Measurements from ENCODE around the gene EBP.

Gene EBP

GRCh38 chrX:48521353-48522243, at the start of gene EBP:
EBP (plus strand) TSS chrX:48521808; CDS start chrX:48523772, 1,964 bp downstream.
- H3K9me3 ChIP-seq (ENCODE audit: control insufficient read depth in 2 of 2, low read length in 2 of 2) = no peaks in the 10 kb centered on the region
- peak within 1 kb of the TSS; percentile 70 to 86 for H3K4me3 ChIP-seq (ENCODE audit: low read length in 2 of 2)
- no peaks in the 10 kb centered on the region for H3K27me3 ChIP-seq (ENCODE audit: control insufficient read depth in 2 of 2, insufficient read depth in 2 of 2, low read length in 2 of 2)
- H3K36me3 ChIP-seq (ENCODE audit: control insufficient read depth in 2 of 2, insufficient read depth in 2 of 2, low read length in 2 of 2) = peaks cover 0 to under 1% of the 10 kb centered on the region in 2 donors
- peak within 1 kb of the TSS; percentile 68 to 72 for H3K9ac ChIP-seq (ENCODE audit: low read depth in 1 of 2, low read length in 2 of 2)
- peak within 1 kb of the TSS; percentile 46 to 77 for H3K27ac ChIP-seq (ENCODE audit: low read depth in 2 of 2, low read length in 2 of 2)
- peaks cover 5 to 9% of the 10 kb centered on the region in 2 donors for H3K4me1 ChIP-seq (ENCODE audit: control insufficient read depth in 2 of 2, insufficient read depth in 2 of 2, low read length in 2 of 2)

GRCh38 chrX:48472225-48472624, 49.4 kb upstream of the EBP start:
- H3K4me3 ChIP-seq (ENCODE audit: low read length in 2 of 2) = no peak overlapping the region
- no peaks in the 10 kb centered on the region for H3K27me3 ChIP-seq (ENCODE audit: control insufficient read depth in 2 of 2, insufficient read depth in 2 of 2, low read length in 2 of 2)
- H3K9me3 ChIP-seq (ENCODE audit: control insufficient read depth in 2 of 2, low read length in 2 of 2) = no peaks in the 10 kb centered on the region
- no peak overlapping the region for H3K9ac ChIP-seq (ENCODE audit: low read depth in 1 of 2, low read length in 2 of 2)
- no peaks in the 10 kb centered on the region for H3K36me3 ChIP-seq (ENCODE audit: control insufficient read depth in 2 of 2, insufficient read depth in 2 of 2, low read length in 2 of 2)
- H3K4me1 ChIP-seq (ENCODE audit: control insufficient read depth in 2 of 2, insufficient read depth in 2 of 2, low read length in 2 of 2) = peaks cover 9 to 13% of the 10 kb centered on the region in 2 donors
- H3K27ac ChIP-seq (ENCODE audit: low read depth in 2 of 2, low read length in 2 of 2) = no peak overlapping the region

GRCh38 chrX:48472851-48473703, 48.5 kb upstream of the EBP start:
- Histone ChIP-seq H3K27ac (ENCODE audit: low read depth in 2 of 2, low read length in 2 of 2) (no peak overlapping the region), H3K4me3 (ENCODE audit: low read length in 2 of 2) (no peak overlapping the region)

GRCh38 chrX:48473704-48473990, 48.0 kb upstream of the EBP start:
- Histone ChIP-seq H3K4me3 (ENCODE audit: low read length in 2 of 2) (no peak overlapping the region), H3K27ac (ENCODE audit: low read depth in 2 of 2, low read length in 2 of 2) (no peak overlapping the region), H3K36me3 (ENCODE audit: control insufficient read depth in 2 of 2, insufficient read depth in 2 of 2, low read length in 2 of 2) (no peaks in the 10 kb centered on the region), H3K27me3 (ENCODE audit: control insufficient read depth in 2 of 2, insufficient read depth in 2 of 2, low read length in 2 of 2) (no peaks in the 10 kb centered on the region), H3K9me3 (ENCODE audit: control insufficient read depth in 2 of 2, low read length in 2 of 2) (no peaks in the 10 kb centered on the region), H3K9ac (ENCODE audit: low read depth in 1 of 2, low read length in 2 of 2) (no peak overlapping the region), H3K4me1 (ENCODE audit: control insufficient read depth in 2 of 2, insufficient read depth in 2 of 2, low read length in 2 of 2) (peaks cover 9 to 10% of the 10 kb centered on the region in 2 donors)

More at GRCh38 chrX:48472851-48473703, 48.5 kb upstream of the EBP start:
- no peaks in the 10 kb centered on the region for H3K36me3 ChIP-seq (ENCODE audit: control insufficient read depth in 2 of 2, insufficient read depth in 2 of 2, low read length in 2 of 2)
- H3K9ac ChIP-seq (ENCODE audit: low read depth in 1 of 2, low read length in 2 of 2) = no peak overlapping the region
- H3K4me1 ChIP-seq (ENCODE audit: control insufficient read depth in 2 of 2, insufficient read depth in 2 of 2, low read length in 2 of 2) = peaks cover 8 to 10% of the 10 kb centered on the region in 2 donors
- no peaks in the 10 kb centered on the region for H3K27me3 ChIP-seq (ENCODE audit: control insufficient read depth in 2 of 2, insufficient read depth in 2 of 2, low read length in 2 of 2)
- H3K9me3 ChIP-seq (ENCODE audit: control insufficient read depth in 2 of 2, low read length in 2 of 2) = no peaks in the 10 kb centered on the region

- no peaks in the 10 kb centered on the region for H3K36me3 ChIP-seq (ENCODE audit: control insufficient read depth in 2 of 2, insufficient read depth in 2 of 2, low read length in 2 of 2)
- H3K4me1 ChIP-seq (ENCODE audit: control insufficient read depth in 2 of 2, insufficient read depth in 2 of 2, low read length in 2 of 2) = peaks cover 9 to 10% of the 10 kb centered on the region in 2 donors
- H3K9ac ChIP-seq (ENCODE audit: low read depth in 1 of 2, low read length in 2 of 2) = no peak overlapping the region
- H3K4me3 ChIP-seq (ENCODE audit: low read length in 2 of 2) = no peak overlapping the region
- H3K27me3 ChIP-seq (ENCODE audit: control insufficient read depth in 2 of 2, insufficient read depth in 2 of 2, low read length in 2 of 2) = no peaks in the 10 kb centered on the region
- H3K9me3 ChIP-seq (ENCODE audit: control insufficient read depth in 2 of 2, low read length in 2 of 2) = no peaks in the 10 kb centered on the region
- no peak overlapping the region for H3K27ac ChIP-seq (ENCODE audit: low read depth in 2 of 2, low read length in 2 of 2)
Measured at GRCh38 chrX:48474127-48474526, 47.5 kb upstream of the EBP start.

GRCh38 chrX:48474581-48474980, 47.0 kb upstream of the EBP start:
- Histone ChIP-seq H3K9me3 (ENCODE audit: control insufficient read depth in 2 of 2, low read length in 2 of 2) (no peaks in the 10 kb centered on the region), H3K27me3 (ENCODE audit: control insufficient read depth in 2 of 2, insufficient read depth in 2 of 2, low read length in 2 of 2) (no peaks in the 10 kb centered on the region), H3K36me3 (ENCODE audit: control insufficient read depth in 2 of 2, insufficient read depth in 2 of 2, low read length in 2 of 2) (no peaks in the 10 kb centered on the region), H3K27ac (ENCODE audit: low read depth in 2 of 2, low read length in 2 of 2) (no peak overlapping the region), H3K4me1 (ENCODE audit: control insufficient read depth in 2 of 2, insufficient read depth in 2 of 2, low read length in 2 of 2) (peaks cover 7 to 8% of the 10 kb centered on the region in 2 donors), H3K9ac (ENCODE audit: low read depth in 1 of 2, low read length in 2 of 2) (no peak overlapping the region), H3K4me3 (ENCODE audit: low read length in 2 of 2) (no peak overlapping the region)

- H3K4me3 ChIP-seq (ENCODE audit: low read length in 2 of 2) = peak overlapping the region; percentile 78 to 79
- H3K27ac ChIP-seq (ENCODE audit: low read depth in 2 of 2, low read length in 2 of 2) = peak overlapping the region; percentile 60 to 64
- no peak overlapping the region for H3K9ac ChIP-seq (ENCODE audit: low read depth in 1 of 2, low read length in 2 of 2)
Measured at GRCh38 chrX:48475296-48475695, 46.3 kb upstream of the EBP start.

DNA sequence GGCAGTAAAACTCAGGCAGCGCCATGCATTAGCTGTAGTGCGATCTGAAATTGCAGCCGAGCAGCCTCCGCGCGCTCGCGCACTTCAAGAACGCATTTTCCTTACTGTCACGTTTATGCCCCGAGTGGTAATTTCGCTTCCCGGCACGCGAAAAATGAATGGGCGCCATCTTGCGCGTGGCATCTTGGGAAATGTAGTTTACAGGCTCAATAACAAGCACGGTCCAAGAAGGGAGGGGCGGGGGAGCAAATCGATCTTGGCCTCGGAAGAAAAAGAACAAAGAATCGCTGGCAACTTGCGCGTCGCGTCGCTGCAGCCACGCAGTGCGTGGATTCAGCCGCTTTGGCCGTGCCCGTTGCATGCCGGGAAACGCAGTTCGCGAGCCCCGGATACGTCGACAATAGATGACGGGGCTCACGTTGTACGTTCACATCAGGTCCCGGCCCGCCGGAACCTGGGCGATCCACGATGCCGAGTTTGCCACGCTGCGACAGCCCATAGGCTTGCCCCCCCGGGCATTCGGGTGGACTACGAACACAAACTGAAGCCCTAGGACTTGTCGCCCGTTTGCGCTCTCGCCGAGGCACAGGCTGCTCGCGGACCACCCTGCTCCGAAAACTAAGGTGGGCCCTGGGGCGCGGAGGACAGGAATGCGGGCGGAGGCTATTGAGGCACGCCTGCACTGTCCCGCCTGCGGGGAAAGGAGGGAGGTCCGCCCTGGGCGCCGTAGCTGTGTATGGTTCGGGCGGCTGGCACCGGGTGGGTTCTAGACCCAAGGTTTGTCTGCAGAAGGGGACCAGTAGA, 45.6 kb upstream of the EBP start, which contains the start of gene FTSJ1:
FTSJ1 (plus strand) TSS at position 426 of the 804 bp plus-strand sequence. CDS start 1,849 bp downstream, outside the sequence.
- Histone ChIP-seq H3K9ac (ENCODE audit: low read depth in 1 of 2, low read length in 2 of 2) (peak within 1 kb of the TSS; percentile 76 to 80), H3K9me3 (ENCODE audit: control insufficient read depth in 2 of 2, low read length in 2 of 2) (no peaks in the 10 kb centered on the region), H3K36me3 (ENCODE audit: control insufficient read depth in 2 of 2, insufficient read depth in 2 of 2, low read length in 2 of 2) (peaks cover 0 to 2% of the 10 kb centered on the region in 2 donors), H3K4me3 (ENCODE audit: low read length in 2 of 2) (peak within 1 kb of the TSS; percentile 78 to 79), H3K4me1 (ENCODE audit: control insufficient read depth in 2 of 2, insufficient read depth in 2 of 2, low read length in 2 of 2) (peaks cover 6 to 8% of the 10 kb centered on the region in 2 donors), H3K27me3 (ENCODE audit: control insufficient read depth in 2 of 2, insufficient read depth in 2 of 2, low read length in 2 of 2) (no peaks in the 10 kb centered on the region), H3K27ac (ENCODE audit: low read depth in 2 of 2, low read length in 2 of 2) (peak within 1 kb of the TSS; percentile 60 to 64)

More at GRCh38 chrX:48475296-48475695, 46.3 kb upstream of the EBP start:
- Histone ChIP-seq H3K9me3 (ENCODE audit: control insufficient read depth in 2 of 2, low read length in 2 of 2) (no peaks in the 10 kb centered on the region), H3K36me3 (ENCODE audit: control insufficient read depth in 2 of 2, insufficient read depth in 2 of 2, low read length in 2 of 2) (no peaks in the 10 kb centered on the region), H3K4me1 (ENCODE audit: control insufficient read depth in 2 of 2, insufficient read depth in 2 of 2, low read length in 2 of 2) (peaks cover 6 to 8% of the 10 kb centered on the region in 2 donors), H3K27me3 (ENCODE audit: control insufficient read depth in 2 of 2, insufficient read depth in 2 of 2, low read length in 2 of 2) (no peaks in the 10 kb centered on the region)

- Histone ChIP-seq H3K27me3 (ENCODE audit: control insufficient read depth in 2 of 2, insufficient read depth in 2 of 2, low read length in 2 of 2) (no peaks in the 10 kb centered on the region), H3K4me3 (ENCODE audit: low read length in 2 of 2) (peak overlapping the region; percentile 78 to 79), H3K4me1 (ENCODE audit: control insufficient read depth in 2 of 2, insufficient read depth in 2 of 2, low read length in 2 of 2) (peaks cover 6 to 8% of the 10 kb centered on the region in 2 donors), H3K9me3 (ENCODE audit: control insufficient read depth in 2 of 2, low read length in 2 of 2) (no peaks in the 10 kb centered on the region), H3K36me3 (ENCODE audit: control insufficient read depth in 2 of 2, insufficient read depth in 2 of 2, low read length in 2 of 2) (peaks cover 3 to 7% of the 10 kb centered on the region in 2 donors), H3K9ac (ENCODE audit: low read depth in 1 of 2, low read length in 2 of 2) (peak overlapping the region; percentile 76 to 80), H3K27ac (ENCODE audit: low read depth in 2 of 2, low read length in 2 of 2) (no peak overlapping the region)
Measured at GRCh38 chrX:48476919-48477318, 44.7 kb upstream of the EBP start.

Data from mucosa of rectum (tissue), 2 donors.